Mucosa of descending colon (tissue), 3 donors: Measurements from ENCODE around the gene CDKAL1. TPM values are rescaled to one million over a fixed set of nuclear protein-coding genes. Genes with fewer than 3 reads are reported as not detected.
A peak's percentile ranks its signal among the peaks of the same experiment; 100 is the strongest.
"Not testable (repeated sequence)": the region's sequence is repeated elsewhere in the genome, so short reads cannot be mapped to it uniquely, and the experiment has no call there.

Experiments used
- ATAC-seq: fragments of 200-7000 bp; cut with Tn5 transposase; one replicate; pipeline ENCODE4 v1.9.1; 2020; ENCODE audit warnings: mild to moderate bottlenecking, moderate library complexity
- DNase-seq, 3 donors: peaks; one replicate each; pipeline ENCODE4 v3.0.0-alpha.2; 2020
- H3K36me3 ChIP-seq: fragments of 200-600 bp; one replicate; pipeline ENCODE4 v1.8.0; 2021; ENCODE audit warnings: low read depth, mild to moderate bottlenecking
- H3K4me1 ChIP-seq: fragments of 200-600 bp; one replicate; pipeline ENCODE4 v1.8.0; 2021; ENCODE audit warnings: low read depth, mild to moderate bottlenecking
- H3K4me3 ChIP-seq: fragments of 200-600 bp; one replicate; pipeline ENCODE4 v1.8.0; 2021; ENCODE audit warnings: mild to moderate bottlenecking
- H3K9me3 ChIP-seq: fragments of 200-600 bp; one replicate; pipeline ENCODE4 v1.8.0; 2021; ENCODE audit warnings: mild to moderate bottlenecking
- CTCF ChIP-seq: fragments of 200-600 bp; IDR thresholded peaks from one replicate; pipeline ENCODE4 v1.8.0; 2022; ENCODE audit warnings: antibody characterized with exemption, mild to moderate bottlenecking
- intact Hi-C, 2 donors: fragments of 100-400 bp; cut with DNase I in 1 of 2; cut with micrococcal nuclease in 1 of 2; formaldehyde crosslinking; loops; one replicate each; pipeline versions ENCODE4 v1.11.0 to v1.11.1; 2022; cut with DNase I, micrococcal nuclease
- total RNA-seq, 3 donors: library from RNA; stranded (reverse); fragmentation: NEBNext Ultra II Directional in 2 of 3; extraction: Animal tissue kit (Norgen Biotek cat#: 25700) in 2 of 3; gene quantifications; one replicate each; pipeline versions ENCODE4 v1.2.1 to v1.2.4, GENCODE V29; 2021 to 2023
- donor health status: DM: no; HTN: no; CAD: no; lungs with moderate emphysema.
- donor health status: DM: no; HTN: no; CAD: no.
- donor health status: DM: no; HTN: yes; CAD: no.

The CDKAL1 gene
- total RNA-seq, 3 donors from 2014 or later, result 13.4 to 15.5 (median 15.3) TPM

- Histone ChIP-seq H3K4me3 (no peak overlapping the region), H3K9me3 (no peaks in the 10 kb centered on the region), H3K36me3 (no peaks in the 10 kb centered on the region), H3K4me1 (no peaks in the 10 kb centered on the region)
- intact Hi-C loops, result no loop called here
- no peak for TF ChIP-seq CTCF
- ATAC-seq, result no peak
- no peak for DNase-seq
Measured at GRCh38 chr6:20541382-20541781, 7.1 kb downstream of the CDKAL1 start.

DNA sequence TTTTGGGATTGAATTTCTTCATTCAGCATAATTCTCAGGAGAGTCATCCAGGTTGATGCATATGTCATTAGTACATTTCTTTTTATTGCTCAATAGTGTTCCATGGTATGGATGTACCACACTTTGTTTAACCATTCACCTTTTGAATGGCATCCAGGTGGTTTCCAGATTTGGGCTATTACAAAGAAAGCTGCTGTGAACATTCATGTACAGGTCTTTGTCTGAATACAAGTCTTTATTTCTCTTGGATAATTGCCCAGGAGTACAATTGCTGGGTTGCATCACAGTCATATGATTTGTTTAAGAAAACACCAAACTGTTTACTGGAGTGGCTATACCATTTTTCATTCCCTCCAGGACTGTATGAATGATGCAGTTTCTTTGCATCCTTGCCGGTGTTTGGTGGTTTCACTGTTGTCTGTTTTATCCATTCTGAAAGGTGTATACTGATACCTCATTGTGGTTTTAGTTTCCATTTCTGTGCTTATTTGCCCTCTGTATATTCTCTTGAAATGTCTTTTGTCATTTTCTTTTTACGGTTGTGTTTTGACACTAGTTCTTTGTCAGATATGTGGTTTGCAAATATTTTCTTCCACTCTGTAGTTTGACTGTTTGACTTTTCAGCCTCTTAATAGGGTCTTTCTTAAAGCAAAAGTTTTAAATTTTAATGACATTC lies 8.8 kb downstream of the CDKAL1 start:
- Histone ChIP-seq H3K4me3 (no peak overlapping the region), H3K4me1 (no peaks in the 10 kb centered on the region), H3K36me3 (no peaks in the 10 kb centered on the region), H3K9me3 (no peaks in the 10 kb centered on the region)
- DNase-seq (peak in 1 of 3 donors; percentile 16), ATAC-seq (peak; percentile 85)
- no peak for TF ChIP-seq CTCF
- intact Hi-C loops, result no loop called here

GRCh38 chr6:20548264-20548663 lies 14.0 kb downstream of the CDKAL1 start:
- intact Hi-C loops, result no loop called here

DNA sequence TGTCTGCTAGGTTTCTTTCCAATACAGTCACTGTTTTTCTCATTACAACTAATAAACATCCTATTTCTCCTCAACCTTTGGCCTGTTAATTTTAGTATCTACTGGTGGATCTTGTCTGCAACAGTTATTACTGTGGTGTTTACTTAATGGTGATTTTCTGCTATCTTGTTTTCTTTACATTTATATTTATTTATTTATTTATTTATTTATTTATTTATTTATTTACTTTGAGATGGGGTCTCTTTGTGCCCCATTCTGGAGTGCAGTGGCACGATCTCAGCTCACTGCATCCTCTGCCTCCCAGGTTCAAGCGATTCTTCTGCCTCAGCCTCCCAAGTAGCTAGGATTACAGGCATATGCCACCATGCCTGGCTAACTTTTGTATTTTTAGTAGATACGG lies 15.1 kb downstream of the CDKAL1 start:
- H3K4me3 ChIP-seq, H3K9me3 ChIP-seq, ATAC-seq, H3K4me1 ChIP-seq, H3K36me3 ChIP-seq, DNase-seq, intact Hi-C loops: not testable (repeated sequence)

More at GRCh38 chr6:20548264-20548663, 14.0 kb downstream of the CDKAL1 start:
- DNase-seq (no peak), ATAC-seq (no peak)
- no peaks in the 10 kb centered on the region for H3K9me3 ChIP-seq
- H3K36me3 ChIP-seq, result no peaks in the 10 kb centered on the region
- TF ChIP-seq CTCF, result no peak
- no peak overlapping the region for H3K4me3 ChIP-seq
- H3K4me1 ChIP-seq, result no peaks in the 10 kb centered on the region

DNA sequence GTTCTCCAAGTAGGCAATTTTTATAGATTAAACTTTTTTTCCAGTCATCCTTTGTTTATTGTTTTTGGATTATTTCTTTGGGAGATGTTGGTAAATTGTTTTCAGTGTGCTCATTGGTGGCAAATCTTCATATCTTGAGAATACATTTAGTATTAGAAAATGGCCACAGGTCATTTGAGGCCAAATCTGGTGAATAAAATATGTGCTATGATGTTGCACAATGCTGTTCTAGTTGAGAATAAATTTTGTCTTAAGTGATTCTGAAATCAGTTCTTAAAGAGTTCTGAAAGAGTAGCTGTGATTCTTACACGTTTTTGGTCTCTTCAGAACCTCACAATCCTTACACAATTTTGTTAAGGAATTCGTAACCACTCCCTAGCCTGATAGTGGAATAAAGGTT lies 20.1 kb downstream of the CDKAL1 start:
- no peak for DNase-seq
- Histone ChIP-seq H3K9me3 (no peaks in the 10 kb centered on the region), H3K4me3 (no peak overlapping the region), H3K36me3 (no peaks in the 10 kb centered on the region), H3K4me1 (no peaks in the 10 kb centered on the region)
- no peak for TF ChIP-seq CTCF
- intact Hi-C loops, result no loop called here
- no peak for ATAC-seq

DNA sequence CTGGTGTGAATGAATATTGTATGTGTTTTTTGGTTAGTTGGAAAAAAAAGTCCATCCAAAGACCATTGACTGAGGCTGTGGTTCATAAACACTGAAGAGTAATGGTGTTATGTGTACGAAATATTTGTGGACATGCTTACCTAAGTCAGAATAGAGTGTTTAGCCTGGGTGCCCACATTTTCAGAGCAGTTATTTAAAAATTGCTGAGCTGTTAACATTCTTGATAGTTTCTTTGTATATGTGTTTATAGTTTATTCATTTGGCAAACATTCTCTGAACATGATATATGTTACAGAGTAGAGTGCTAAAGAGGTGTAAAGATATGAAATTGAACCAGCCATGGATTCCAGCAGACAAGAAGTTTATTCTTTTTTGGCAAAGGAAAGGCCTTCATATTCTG lies 20.6 kb downstream of the CDKAL1 start:
- Histone ChIP-seq H3K4me1 (no peaks in the 10 kb centered on the region), H3K9me3 (no peaks in the 10 kb centered on the region), H3K4me3 (no peak overlapping the region), H3K36me3 (no peaks in the 10 kb centered on the region)
- ATAC-seq (no peak), DNase-seq (no peak)
- TF ChIP-seq CTCF, result no peak
- intact Hi-C loops, result no loop called here
